Measurements from ENCODE around the gene ETV3L. TPM values are rescaled to one million over a fixed set of nuclear protein-coding genes. Genes with fewer than 3 reads are reported as not detected.

Gene ETV3L
- total RNA-seq, 1 experiment from 2014 or later, result 0.13 TPM

DNA sequence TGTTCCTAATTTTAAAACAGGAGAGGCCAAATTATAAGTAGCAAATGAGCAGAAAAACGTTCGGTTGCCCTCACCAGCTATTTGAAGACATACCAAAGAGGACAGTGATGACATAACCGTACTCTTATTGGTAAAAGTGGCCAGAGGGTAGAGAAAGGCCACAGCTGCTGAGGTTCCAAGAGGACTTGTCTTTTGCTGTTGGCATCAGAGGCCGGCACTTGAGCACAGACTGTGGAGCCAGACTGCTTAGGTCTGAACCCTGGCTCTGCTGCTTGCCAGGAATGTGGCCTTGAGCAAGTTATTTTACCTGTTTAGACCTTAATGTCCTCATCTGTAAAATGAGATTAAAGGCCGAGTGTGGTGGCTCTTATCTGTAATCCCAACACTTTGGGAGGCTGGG lies 14.9 kb downstream of the ETV3L start:
- no peak for ATAC-seq
- ChIA-PET CTCF (interaction anchor here (2.8 to 7.7 kb wide), 2 partner anchors 10 to 71 kb away, joined by 12 to 304 read pairs; no protein-coding TSS in a partner anchor), POLR2A (no interaction called here)
- DNase-seq (ENCODE audit: low spot score), result no peak
- TF ChIP-seq TEAD4 (CRISPR knock-in tag; IDR thresholded peaks at IDR 0.05) (no peak), FOXP1 (CRISPR knock-in tag; IDR thresholded peaks at IDR 0.05; ENCODE audit: borderline replicate concordance) (no peak)
- Mint-ChIP-seq H3K27me3 (ENCODE audit: low read depth) (no peaks in the 10 kb centered on the region), H3K27ac (no peak overlapping the region), H3K4me1 (peaks cover 16% of the 10 kb centered on the region), H3K9me3 (no peaks in the 10 kb centered on the region), H3K4me3 (no peak overlapping the region), H3K36me3 (no peaks in the 10 kb centered on the region)

DNA sequence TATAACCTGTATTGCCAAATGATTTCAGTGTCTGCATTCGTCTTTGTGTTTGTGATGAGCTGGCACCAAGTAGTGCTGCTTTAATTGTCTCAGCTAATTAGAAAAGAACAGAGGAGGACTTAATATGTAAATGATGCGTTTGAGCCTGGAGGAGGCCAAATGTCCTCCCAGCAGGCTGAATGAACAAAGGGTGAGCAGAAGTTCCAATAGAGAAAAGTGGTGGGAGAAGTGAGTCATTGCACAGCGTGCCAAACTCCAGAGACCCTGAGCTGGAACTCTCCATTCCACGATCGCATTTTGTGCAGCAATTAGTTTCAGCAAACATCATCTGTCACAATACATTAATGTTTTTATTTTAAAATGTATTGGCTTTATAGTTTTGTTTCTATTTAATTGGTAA lies 17.9 kb downstream of the ETV3L start:
- no peak for DNase-seq (ENCODE audit: low spot score)
- CTCF ChIA-PET, result interaction anchor here (0.9 to 3.6 kb wide), 2 partner anchors 8 to 75 kb away, joined by 3 to 25 read pairs; no protein-coding TSS in a partner anchor
- H3K27ac Mint-ChIP-seq, result no peak overlapping the region

More for the DNA sequence above, 17.9 kb downstream of the ETV3L start:
- Mint-ChIP-seq H3K4me1 (peaks cover 13% of the 10 kb centered on the region), H3K27me3 (ENCODE audit: low read depth) (no peaks in the 10 kb centered on the region), H3K36me3 (no peaks in the 10 kb centered on the region), H3K9me3 (no peaks in the 10 kb centered on the region), H3K4me3 (no peak overlapping the region)
- POLR2A ChIA-PET, result no interaction called here
- TF ChIP-seq IRF1 (CRISPR knock-in tag; IDR thresholded peaks at IDR 0.05) (no peak), CREB1 (CRISPR knock-in tag; IDR thresholded peaks at IDR 0.05) (no peak), ZNF416 (CRISPR knock-in tag; IDR thresholded peaks at IDR 0.05) (no peak), NFYB (CRISPR knock-in tag; conservative IDR thresholded peaks at IDR 0.05; ENCODE audit: low read depth) (no peak), TEAD1 (CRISPR knock-in tag; IDR thresholded peaks at IDR 0.05) (no peak), GTF2I (CRISPR knock-in tag; conservative IDR thresholded peaks at IDR 0.05) (no peak), ZNF232 (CRISPR knock-in tag; IDR thresholded peaks at IDR 0.05) (no peak), JAZF1 (CRISPR knock-in tag; IDR thresholded peaks at IDR 0.05) (no peak), ZNF121 (CRISPR knock-in tag; IDR thresholded peaks at IDR 0.05) (no peak), ZNF425 (CRISPR knock-in tag; conservative IDR thresholded peaks at IDR 0.05) (no peak), TP53 (CRISPR knock-in tag; IDR thresholded peaks at IDR 0.05) (no peak), NFATC4 (CRISPR knock-in tag; IDR thresholded peaks at IDR 0.05) (no peak), MYBL2 (CRISPR knock-in tag; IDR thresholded peaks at IDR 0.05) (no peak), KAT7 (CRISPR knock-in tag; IDR thresholded peaks at IDR 0.05; ENCODE audit: borderline replicate concordance) (no peak), NFE2L1 (CRISPR knock-in tag; IDR thresholded peaks at IDR 0.05) (no peak), EMX1 (CRISPR knock-in tag; IDR thresholded peaks at IDR 0.05) (no peak), CREM (CRISPR knock-in tag; IDR thresholded peaks at IDR 0.05) (no peak), IRF2 (CRISPR knock-in tag; IDR thresholded peaks at IDR 0.05; ENCODE audit: borderline replicate concordance, low read depth) (no peak)
- TF ChIP-seq, protein P1, sequence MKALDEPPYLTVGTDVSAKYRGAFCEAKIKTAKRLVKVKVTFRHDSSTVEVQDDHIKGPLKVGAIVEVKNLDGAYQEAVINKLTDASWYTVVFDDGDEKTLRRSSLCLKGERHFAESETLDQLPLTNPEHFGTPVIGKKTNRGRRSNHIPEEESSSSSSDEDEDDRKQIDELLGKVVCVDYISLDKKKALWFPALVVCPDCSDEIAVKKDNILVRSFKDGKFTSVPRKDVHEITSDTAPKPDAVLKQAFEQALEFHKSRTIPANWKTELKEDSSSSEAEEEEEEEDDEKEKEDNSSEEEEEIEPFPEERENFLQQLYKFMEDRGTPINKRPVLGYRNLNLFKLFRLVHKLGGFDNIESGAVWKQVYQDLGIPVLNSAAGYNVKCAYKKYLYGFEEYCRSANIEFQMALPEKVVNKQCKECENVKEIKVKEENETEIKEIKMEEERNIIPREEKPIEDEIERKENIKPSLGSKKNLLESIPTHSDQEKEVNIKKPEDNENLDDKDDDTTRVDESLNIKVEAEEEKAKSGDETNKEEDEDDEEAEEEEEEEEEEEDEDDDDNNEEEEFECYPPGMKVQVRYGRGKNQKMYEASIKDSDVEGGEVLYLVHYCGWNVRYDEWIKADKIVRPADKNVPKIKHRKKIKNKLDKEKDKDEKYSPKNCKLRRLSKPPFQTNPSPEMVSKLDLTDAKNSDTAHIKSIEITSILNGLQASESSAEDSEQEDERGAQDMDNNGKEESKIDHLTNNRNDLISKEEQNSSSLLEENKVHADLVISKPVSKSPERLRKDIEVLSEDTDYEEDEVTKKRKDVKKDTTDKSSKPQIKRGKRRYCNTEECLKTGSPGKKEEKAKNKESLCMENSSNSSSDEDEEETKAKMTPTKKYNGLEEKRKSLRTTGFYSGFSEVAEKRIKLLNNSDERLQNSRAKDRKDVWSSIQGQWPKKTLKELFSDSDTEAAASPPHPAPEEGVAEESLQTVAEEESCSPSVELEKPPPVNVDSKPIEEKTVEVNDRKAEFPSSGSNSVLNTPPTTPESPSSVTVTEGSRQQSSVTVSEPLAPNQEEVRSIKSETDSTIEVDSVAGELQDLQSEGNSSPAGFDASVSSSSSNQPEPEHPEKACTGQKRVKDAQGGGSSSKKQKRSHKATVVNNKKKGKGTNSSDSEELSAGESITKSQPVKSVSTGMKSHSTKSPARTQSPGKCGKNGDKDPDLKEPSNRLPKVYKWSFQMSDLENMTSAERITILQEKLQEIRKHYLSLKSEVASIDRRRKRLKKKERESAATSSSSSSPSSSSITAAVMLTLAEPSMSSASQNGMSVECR (CRISPR knock-in tag; IDR thresholded peaks at IDR 0.05; ENCODE audit: borderline replicate concordance), result no peak
- TF ChIP-seq, protein P2, sequence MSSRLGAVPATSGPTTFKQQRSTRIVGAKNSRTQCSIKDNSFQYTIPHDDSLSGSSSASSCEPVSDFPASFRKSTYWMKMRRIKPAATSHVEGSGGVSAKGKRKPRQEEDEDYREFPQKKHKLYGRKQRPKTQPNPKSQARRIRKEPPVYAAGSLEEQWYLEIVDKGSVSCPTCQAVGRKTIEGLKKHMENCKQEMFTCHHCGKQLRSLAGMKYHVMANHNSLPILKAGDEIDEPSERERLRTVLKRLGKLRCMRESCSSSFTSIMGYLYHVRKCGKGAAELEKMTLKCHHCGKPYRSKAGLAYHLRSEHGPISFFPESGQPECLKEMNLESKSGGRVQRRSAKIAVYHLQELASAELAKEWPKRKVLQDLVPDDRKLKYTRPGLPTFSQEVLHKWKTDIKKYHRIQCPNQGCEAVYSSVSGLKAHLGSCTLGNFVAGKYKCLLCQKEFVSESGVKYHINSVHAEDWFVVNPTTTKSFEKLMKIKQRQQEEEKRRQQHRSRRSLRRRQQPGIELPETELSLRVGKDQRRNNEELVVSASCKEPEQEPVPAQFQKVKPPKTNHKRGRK (CRISPR knock-in tag; IDR thresholded peaks at IDR 0.05; ENCODE audit: borderline replicate concordance), result no peak
- ATAC-seq, result no peak
